ENCODE results near the gene IL18R1.

The IL18R1 gene

GRCh38 chr2:102344397-102344796 lies 11.2 kb upstream of the IL18R1 start:
- DNase-seq (ENCODE audit: low spot score): no peak

- no peak for DNase-seq (ENCODE audit: low spot score)
These were observed 10.2 kb upstream of the IL18R1 start for GRCh38 chr2:102345329-102345920.

- no peak for DNase-seq (ENCODE audit: low spot score)
These were observed 9.0 kb upstream of the IL18R1 start for GRCh38 chr2:102346381-102347130.

GRCh38 chr2:102350137-102350793 lies 5.3 kb upstream of the IL18R1 start:
- no peak for DNase-seq (ENCODE audit: low spot score)

GRCh38 chr2:102356381-102356712 lies 751 bp downstream of the IL18R1 start:
- no peak for DNase-seq (ENCODE audit: low spot score)

GRCh38 chr2:102356741-102357140 lies 1.1 kb downstream of the IL18R1 start:
- DNase-seq (ENCODE audit: low spot score): no peak

GRCh38 chr2:102357937-102358336 lies 2.3 kb downstream of the IL18R1 start:
- DNase-seq (ENCODE audit: low spot score): no peak

- DNase-seq (ENCODE audit: low spot score): no peak
These were observed 2.9 kb downstream of the IL18R1 start for GRCh38 chr2:102358496-102358895.

GRCh38 chr2:102359527-102359926 lies 3.9 kb downstream of the IL18R1 start:
- no peak for DNase-seq (ENCODE audit: low spot score)

- DNase-seq (ENCODE audit: low spot score): no peak
These were observed 6.1 kb downstream of the IL18R1 start for GRCh38 chr2:102361632-102362241.

GRCh38 chr2:102365763-102366162 lies 10.2 kb downstream of the IL18R1 start:
- no peak for DNase-seq (ENCODE audit: low spot score)

GRCh38 chr2:102366406-102367112 lies 11.0 kb downstream of the IL18R1 start:
- DNase-seq (ENCODE audit: low spot score): no peak

GRCh38 chr2:102367331-102367971 lies 11.9 kb downstream of the IL18R1 start:
- DNase-seq (ENCODE audit: low spot score): no peak

- no peak for DNase-seq (ENCODE audit: low spot score)
These were observed 13.0 kb downstream of the IL18R1 start for GRCh38 chr2:102368461-102369109.

- no peak for DNase-seq (ENCODE audit: low spot score)
These were observed 14.3 kb downstream of the IL18R1 start for GRCh38 chr2:102369866-102370265.

GRCh38 chr2:102376052-102376591 lies 20.5 kb downstream of the IL18R1 start:
- no peak for DNase-seq (ENCODE audit: low spot score)

- DNase-seq (ENCODE audit: low spot score): no peak
These were observed 28.1 kb downstream of the IL18R1 start for GRCh38 chr2:102383722-102384121.

- DNase-seq (ENCODE audit: low spot score): no peak
These were observed 29.9 kb downstream of the IL18R1 start for GRCh38 chr2:102385522-102385921.

- no peak for DNase-seq (ENCODE audit: low spot score)
These were observed 30.4 kb downstream of the IL18R1 start for GRCh38 chr2:102386004-102386403.

- DNase-seq (ENCODE audit: low spot score): no peak
These were observed 31.4 kb downstream of the IL18R1 start for GRCh38 chr2:102386867-102387541.

Measured in D341Med (cell line).